NCI-H1694 (cell line): ENCODE measurements around the gene NEK2.
"Not testable (repeated sequence)": the region's sequence is repeated elsewhere in the genome, so short reads cannot be mapped to it uniquely, and the experiment has no call there.

Source experiments
- DNase-seq: peaks from one replicate; lab custom pipeline; 2025; lab: John Stamatoyannopoulos, UW

NEK2 gene

GRCh38 chr1:211675230-211676105, at the start of gene NEK2:
TSS of gene NEK2 (minus strand) at chr1:211675621. CDS start at chr1:211675479, 142 bp downstream.
- peak; percentile 97 for DNase-seq

GRCh38 chr1:211724687-211725196, 49.3 kb upstream of the NEK2 start:
- no peak for DNase-seq

GRCh38 chr1:211723273-211723672, 47.9 kb upstream of the NEK2 start:
- no peak for DNase-seq

GRCh38 chr1:211722277-211723175, 47.1 kb upstream of the NEK2 start:
- no peak for DNase-seq

- not testable (repeated sequence) for DNase-seq
Measured at GRCh38 chr1:211716555-211716954, 41.1 kb upstream of the NEK2 start.

- DNase-seq = no peak
Measured at GRCh38 chr1:211715971-211716370, 40.5 kb upstream of the NEK2 start.

- no peak for DNase-seq
Measured at GRCh38 chr1:211714154-211714553, 38.7 kb upstream of the NEK2 start.

- DNase-seq = no peak
Measured at GRCh38 chr1:211713231-211713630, 37.8 kb upstream of the NEK2 start.

GRCh38 chr1:211711315-211711705, 35.9 kb upstream of the NEK2 start:
- DNase-seq = no peak

- no peak for DNase-seq
Measured at GRCh38 chr1:211710566-211711314, 35.3 kb upstream of the NEK2 start.

GRCh38 chr1:211708926-211709325, 33.5 kb upstream of the NEK2 start:
- no peak for DNase-seq

GRCh38 chr1:211708006-211708405, 32.6 kb upstream of the NEK2 start:
- no peak for DNase-seq

- DNase-seq = no peak
Measured at GRCh38 chr1:211705467-211706091, 30.2 kb upstream of the NEK2 start.

- DNase-seq = no peak
Measured at GRCh38 chr1:211704543-211704942, 29.1 kb upstream of the NEK2 start.

GRCh38 chr1:211703812-211704537, 28.6 kb upstream of the NEK2 start:
- no peak for DNase-seq

GRCh38 chr1:211701733-211702132, 26.3 kb upstream of the NEK2 start:
- DNase-seq = no peak

- no peak for DNase-seq
Measured at GRCh38 chr1:211699059-211699458, 23.6 kb upstream of the NEK2 start.

GRCh38 chr1:211698161-211699026, 23.0 kb upstream of the NEK2 start:
- DNase-seq = peak; percentile 28

GRCh38 chr1:211697356-211697755, 21.9 kb upstream of the NEK2 start:
- DNase-seq = peak; percentile 28
